Measurements from ENCODE around the gene USP30.
A peak's percentile ranks its signal among the peaks of the same experiment; 100 is the strongest.
"Not testable (repeated sequence)": the region's sequence is repeated elsewhere in the genome, so short reads cannot be mapped to it uniquely, and the experiment has no call there.

USP30 gene
- 20.5 to 24.0 reads per million in 2 donors for total RNA-seq

GRCh38 chr12:109052414-109053323, at the start of gene USP30:
Gene USP30, plus strand, starts transcription at chr12:109052576. Its CDS starts 103 bp downstream, at chr12:109052679.
- DNase-seq = peak; percentile 42

- no peak for DNase-seq
Observed at GRCh38 chr12:109004017-109004416, 48.4 kb upstream of the USP30 start.

- DNase-seq = no peak
Observed at GRCh38 chr12:109009766-109010165, 42.6 kb upstream of the USP30 start.

- DNase-seq = no peak
Observed at GRCh38 chr12:109010259-109010658, 42.1 kb upstream of the USP30 start.

- no peak for DNase-seq
Observed at GRCh38 chr12:109014984-109015765, 37.2 kb upstream of the USP30 start.

GRCh38 chr12:109016016-109016415, 36.4 kb upstream of the USP30 start:
- no peak for DNase-seq

GRCh38 chr12:109016978-109017377, 35.4 kb upstream of the USP30 start:
- DNase-seq = no peak

- DNase-seq = no peak
Observed at GRCh38 chr12:109018296-109018695, 34.1 kb upstream of the USP30 start.

- DNase-seq = no peak
Observed at GRCh38 chr12:109020146-109020795, 32.1 kb upstream of the USP30 start.

GRCh38 chr12:109020796-109021380, 31.5 kb upstream of the USP30 start, which contains the start of gene SVOP:
Gene SVOP, minus strand, starts transcription at chr12:109021068. Its CDS starts 200 bp downstream, at chr12:109020868.
- DNase-seq = no peak

- no peak for DNase-seq
Observed at GRCh38 chr12:109027767-109028166, 24.6 kb upstream of the USP30 start.

GRCh38 chr12:109028624-109029023, 23.8 kb upstream of the USP30 start:
- not testable (repeated sequence) for DNase-seq

GRCh38 chr12:109029411-109029810, 23.0 kb upstream of the USP30 start:
- DNase-seq = no peak

- DNase-seq = no peak
Observed at GRCh38 chr12:109033239-109034196, 18.9 kb upstream of the USP30 start.

- DNase-seq = no peak
Observed at GRCh38 chr12:109036975-109037374, 15.4 kb upstream of the USP30 start.

GRCh38 chr12:109044241-109044640, 8.1 kb upstream of the USP30 start:
- DNase-seq = no peak

- no peak for DNase-seq
Observed at GRCh38 chr12:109047081-109047805, 5.1 kb upstream of the USP30 start.

- not testable (repeated sequence) for DNase-seq
Observed at GRCh38 chr12:109048706-109049105, 3.7 kb upstream of the USP30 start.

- not testable (repeated sequence) for DNase-seq
Observed at GRCh38 chr12:109049794-109050193, 2.6 kb upstream of the USP30 start.

- DNase-seq = no peak
Observed at GRCh38 chr12:109052097-109052413, 321 bp upstream of the USP30 start.
